GM10248 (cell line): ENCODE measurements around the gene GSK3B.

ENCODE experiments used
- CTCF ChIA-PET: fragments of 300-600 bp; sonication (Branson Sonifier 250); formaldehyde crosslinking; extraction: SDS; loops from one replicate; lab custom pipeline; 2021; ENCODE audit warnings: antibody characterized with exemption; lab: Yijun Ruan, JAX
- POLR2A ChIA-PET: fragments of 350-650 bp; sonication (Branson Sonifier 250); formaldehyde crosslinking; extraction: SDS; loops from one replicate; lab custom pipeline; 2020; ENCODE audit warnings: antibody characterized with exemption; lab: Yijun Ruan, JAX
- DNase-seq: peaks from one replicate; pipeline ENCODE4 v3.0.0; 2012; ENCODE audit errors: extremely low spot score
- CTCF ChIP-seq: IDR thresholded peaks from 2 replicates; pipeline ENCODE4 v1.5.1; 2012; ENCODE audit warnings: mild to moderate bottlenecking, low read depth; ENCODE audit errors: extremely low read depth, missing control alignments, control extremely low read depth

GSK3B gene

GRCh38 chr3:119817583-119818363 is 276.5 kb downstream of the GSK3B start:
- ChIA-PET CTCF (interaction anchor here (0.7 to 0.9 kb wide), 2 partner anchors 9 to 92 kb away, joined by 3 to 4 read pairs; no protein-coding TSS in a partner anchor), POLR2A (no interaction called here)
- TF ChIP-seq CTCF = no peak
- DNase-seq = no peak

GRCh38 chr3:119817071-119817470 is 277.2 kb downstream of the GSK3B start:
- TF ChIP-seq CTCF = no peak
- no peak for DNase-seq
- CTCF ChIA-PET = interaction anchor here (0.9 to 3.3 kb wide), 2 partner anchors 14 to 92 kb away, joined by 3 to 15 read pairs; no protein-coding TSS in a partner anchor
- POLR2A ChIA-PET = interaction anchor here (0.6 kb wide), 1 partner anchor 96 kb away, joined by 3 read pairs; no protein-coding TSS in a partner anchor

GRCh38 chr3:119815716-119816115 is 278.5 kb downstream of the GSK3B start:
- POLR2A ChIA-PET = no interaction called here
- no peak for TF ChIP-seq CTCF
- CTCF ChIA-PET = interaction anchor here (1.2 to 3.3 kb wide), 2 partner anchors 15 to 602 kb away, joined by 4 to 15 read pairs; no protein-coding TSS in a partner anchor

GRCh38 chr3:119812491-119813058 is 281.7 kb downstream of the GSK3B start:
- ChIA-PET POLR2A (no interaction called here), CTCF (interaction anchor here (0.9 to 1.8 kb wide), 2 partner anchors 16 to 746 kb away, joined by 3 to 4 read pairs; no protein-coding TSS in a partner anchor)
- DNase-seq = no peak
- TF ChIP-seq CTCF = no peak

More at GRCh38 chr3:119815716-119816115, 278.5 kb downstream of the GSK3B start:
- DNase-seq = no peak

- DNase-seq = peak; percentile 78
- TF ChIP-seq CTCF = peak; percentile 51
- CTCF ChIA-PET = interaction anchor here (1.5 to 1.7 kb wide), 3 partner anchors 10 to 607 kb away, joined by 3 to 7 read pairs (median 4); no protein-coding TSS in a partner anchor
- POLR2A ChIA-PET = no interaction called here
These were observed 284.2 kb downstream of the GSK3B start for GRCh38 chr3:119810018-119810435.

GRCh38 chr3:119809249-119810017 is 284.8 kb downstream of the GSK3B start:
- ChIA-PET CTCF (interaction anchor here (0.8 to 1.7 kb wide), 4 partner anchors 9 to 608 kb away, joined by 3 to 7 read pairs (median 4); no protein-coding TSS in a partner anchor), POLR2A (no interaction called here)
- TF ChIP-seq CTCF = no peak

More at GRCh38 chr3:119809249-119810017, 284.8 kb downstream of the GSK3B start:
- DNase-seq = peak; percentile 62
